GM19467 (cell line): Measurements from ENCODE around the gene PRKCZ.
"Not testable (repeated sequence)": the region's sequence is repeated elsewhere in the genome, so short reads cannot be mapped to it uniquely, and the experiment has no call there.

Experiments used
- ATAC-seq: cut with Tn5 transposase; IDR thresholded peaks from one replicate; pipeline ENCODE4 v1.9.1; 2021; ENCODE audit warnings: mild to moderate bottlenecking, moderate library complexity; ENCODE audit not compliant: unreplicated experiment

Gene PRKCZ

GRCh38 chr1:2133039-2133878, 83.0 kb downstream of the PRKCZ start:
- peak; percentile 86 for ATAC-seq

- no peak for ATAC-seq
Observed at GRCh38 chr1:2133879-2134215, 83.6 kb downstream of the PRKCZ start.

- no peak for ATAC-seq
Observed at GRCh38 chr1:2134266-2134620, 84.0 kb downstream of the PRKCZ start.

- no peak for ATAC-seq
Observed at GRCh38 chr1:2134621-2135307, 84.6 kb downstream of the PRKCZ start.

GRCh38 chr1:2135441-2135841, 85.2 kb downstream of the PRKCZ start:
- no peak for ATAC-seq

- no peak for ATAC-seq
Observed at GRCh38 chr1:2135941-2136340, 85.7 kb downstream of the PRKCZ start.

GRCh38 chr1:2136386-2137235, 86.4 kb downstream of the PRKCZ start:
- no peak for ATAC-seq

- ATAC-seq, result no peak
Observed at GRCh38 chr1:2137257-2138121, 87.3 kb downstream of the PRKCZ start.

- ATAC-seq, result not testable (repeated sequence)
Observed at GRCh38 chr1:2139156-2139555, 88.9 kb downstream of the PRKCZ start.

GRCh38 chr1:2141025-2141424, 90.8 kb downstream of the PRKCZ start:
- ATAC-seq, result no peak

- ATAC-seq, result no peak
Observed at GRCh38 chr1:2143814-2144500, 93.7 kb downstream of the PRKCZ start.

GRCh38 chr1:2144501-2145090, 94.4 kb downstream of the PRKCZ start:
- ATAC-seq, result no peak

- no peak for ATAC-seq
Observed at GRCh38 chr1:2145946-2146835, 96.0 kb downstream of the PRKCZ start.

- ATAC-seq, result no peak
Observed at GRCh38 chr1:2146836-2147517, 96.8 kb downstream of the PRKCZ start.

GRCh38 chr1:2147869-2148268, 97.7 kb downstream of the PRKCZ start:
- not testable (repeated sequence) for ATAC-seq

GRCh38 chr1:2148691-2149090, 98.5 kb downstream of the PRKCZ start:
- ATAC-seq, result no peak

- ATAC-seq, result no peak
Observed at GRCh38 chr1:2150801-2151200, 100.6 kb downstream of the PRKCZ start.

GRCh38 chr1:2151252-2151651, 101.0 kb downstream of the PRKCZ start:
- ATAC-seq, result no peak
